ENCODE data around the gene NECAP2. TPM values are rescaled to one million over a fixed set of nuclear protein-coding genes. Genes with fewer than 3 reads are reported as not detected.
"Not testable (repeated sequence)": the region's sequence is repeated elsewhere in the genome, so short reads cannot be mapped to it uniquely, and the experiment has no call there.

The NECAP2 gene
- total RNA-seq, 1 donor from 2014 or later: 51.3 TPM

DNA sequence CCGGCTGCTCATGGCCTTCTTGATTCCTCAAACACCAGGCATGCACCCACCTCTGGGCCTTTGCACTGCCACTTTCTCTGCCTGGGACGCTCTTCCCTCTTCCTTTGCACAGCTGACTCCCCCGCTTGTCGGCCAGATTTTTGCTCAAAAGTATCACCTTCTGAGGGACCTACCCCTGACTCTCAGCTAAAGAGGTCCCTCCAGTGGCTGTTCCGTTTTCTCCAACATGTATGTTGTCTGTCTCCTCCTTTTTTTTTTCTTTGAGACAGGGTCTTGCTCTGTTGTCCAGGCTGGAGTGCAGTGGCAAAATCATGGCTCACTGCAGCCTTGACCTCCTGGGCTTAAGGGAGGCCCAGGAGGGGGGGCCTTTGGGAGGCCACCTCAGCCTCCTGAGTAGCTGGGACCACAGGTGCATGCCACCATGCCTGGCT, 57.0 kb downstream of the NECAP2 start:
- not testable (repeated sequence) for DNase-seq (ENCODE audit: low spot score)

- DNase-seq (ENCODE audit: low spot score): not testable (repeated sequence)
These were observed 57.5 kb downstream of the NECAP2 start for GRCh38 chr1:16498047-16498446.

- DNase-seq (ENCODE audit: low spot score): peak; percentile 92
These were observed 58.3 kb downstream of the NECAP2 start for GRCh38 chr1:16498573-16499413.

DNA sequence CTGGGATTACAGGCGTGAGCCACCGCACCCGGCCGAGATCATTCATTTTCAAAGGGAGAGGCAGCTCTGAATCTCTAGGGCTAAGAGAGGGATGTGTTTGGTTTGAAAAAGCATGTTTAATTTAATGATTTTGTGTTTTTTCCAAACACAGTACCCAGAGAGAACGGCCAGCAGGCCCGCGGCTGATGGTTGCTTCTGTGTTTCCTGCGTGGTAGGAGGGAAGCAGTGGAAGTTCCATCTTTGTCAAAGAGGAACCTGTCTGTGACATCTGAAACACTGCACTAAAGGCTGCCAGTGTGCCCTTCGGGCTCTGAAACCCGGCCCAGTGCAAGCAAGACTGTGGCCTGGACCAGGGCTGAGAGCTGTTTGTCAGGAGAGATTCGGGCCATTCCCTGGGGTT, 59.9 kb downstream of the NECAP2 start:
- not testable (repeated sequence) for DNase-seq (ENCODE audit: low spot score)

DNA sequence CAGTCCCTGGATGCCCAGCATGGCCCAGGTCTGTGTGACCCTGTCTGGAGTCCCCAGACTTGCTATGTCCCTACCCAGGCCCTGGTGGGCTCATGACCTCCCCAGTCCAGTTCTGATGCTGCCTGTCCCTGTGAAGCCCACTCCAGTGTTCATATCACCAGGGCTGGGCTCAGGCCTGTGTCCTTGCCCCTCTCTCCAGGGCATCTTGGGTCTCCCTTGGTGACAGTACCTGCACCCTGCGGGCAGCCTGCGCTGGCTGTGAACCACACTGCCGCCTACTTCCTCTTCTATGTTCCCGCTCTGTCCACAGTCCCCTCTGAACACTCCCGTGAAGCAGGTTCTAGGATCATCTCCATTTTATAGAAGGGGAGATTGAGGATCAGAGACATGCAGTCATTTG, 60.5 kb downstream of the NECAP2 start:
- DNase-seq (ENCODE audit: low spot score): not testable (repeated sequence)

DNA sequence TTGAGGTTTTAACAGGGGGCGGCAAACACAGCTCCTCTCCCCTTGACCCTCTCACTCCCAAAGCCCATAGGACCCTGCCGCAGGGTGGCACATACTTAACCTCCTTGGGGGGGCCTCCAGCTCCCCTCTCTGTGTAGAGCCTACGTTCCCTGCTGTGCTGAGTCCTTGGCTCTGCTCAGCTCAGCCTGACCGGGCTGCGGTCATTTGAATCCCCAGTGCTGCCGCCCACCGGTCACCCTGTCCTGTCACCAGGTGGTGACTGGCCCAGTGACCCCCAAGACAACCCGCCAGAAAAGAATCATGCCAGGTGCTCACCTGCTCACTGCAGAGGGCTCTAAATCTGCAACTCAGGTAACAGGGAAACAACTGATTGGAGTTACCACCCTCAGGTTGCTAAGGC, 60.9 kb downstream of the NECAP2 start:
- not testable (repeated sequence) for DNase-seq (ENCODE audit: low spot score)

- DNase-seq (ENCODE audit: low spot score): no peak
These were observed 63.0 kb downstream of the NECAP2 start for GRCh38 chr1:16503494-16503893.

GRCh38 chr1:16505870-16506269, 65.3 kb downstream of the NECAP2 start:
- not testable (repeated sequence) for DNase-seq (ENCODE audit: low spot score)

- DNase-seq (ENCODE audit: low spot score): peak; percentile 38
These were observed 66.0 kb downstream of the NECAP2 start for GRCh38 chr1:16506364-16507136.

DNA sequence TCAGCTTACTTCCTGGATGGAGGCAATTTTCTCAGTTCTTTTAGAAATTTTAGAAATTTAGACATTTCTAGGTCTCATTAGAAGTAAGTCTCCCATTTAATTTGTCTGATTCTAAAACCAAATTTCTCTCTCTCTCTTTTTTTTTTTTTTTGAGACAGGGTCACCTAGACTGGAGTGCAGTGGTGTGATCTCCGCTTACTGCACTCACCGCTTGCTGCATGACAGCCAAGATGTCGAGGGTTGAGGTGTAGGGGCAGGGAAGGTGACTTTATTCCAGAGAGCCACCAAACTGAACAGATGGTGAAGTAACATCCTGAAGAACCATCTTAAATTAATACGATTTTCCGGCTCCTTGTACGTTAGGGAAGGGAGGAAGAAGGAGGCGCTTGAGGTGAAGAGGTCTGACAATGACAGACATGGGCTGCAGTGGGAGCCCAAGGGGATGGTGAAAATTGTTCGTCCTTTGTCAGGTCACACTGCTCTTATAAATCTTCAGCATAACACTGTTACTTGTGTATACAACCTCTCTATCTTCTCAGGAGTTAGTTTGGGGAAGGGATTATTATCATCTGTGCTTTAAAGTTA, 68.4 kb downstream of the NECAP2 start:
- DNase-seq (ENCODE audit: low spot score): peak; percentile 17

Other genes starting within 250 kb of the NECAP2 start
- gene ARHGEF19, start 228.1 kb upstream of the NECAP2 start, total RNA-seq (ENCODE audit: insufficient read depth, low replicate concordance): 26.5 TPM
- 0.48 TPM for gene CPLANE2, start 203.5 kb upstream of the NECAP2 start, total RNA-seq (ENCODE audit: insufficient read depth, low replicate concordance)
- gene FBXO42, start 88.2 kb upstream of the NECAP2 start, total RNA-seq (ENCODE audit: insufficient read depth, low replicate concordance): 16.1 TPM
- gene SZRD1, start 73.5 kb upstream of the NECAP2 start, total RNA-seq (ENCODE audit: insufficient read depth, low replicate concordance): 24.1 TPM
- gene SPATA21, start 3.3 kb upstream of the NECAP2 start, total RNA-seq (ENCODE audit: insufficient read depth, low replicate concordance): not detected
- under 0.01 TPM for gene RNU1-1, start 73.6 kb downstream of the NECAP2 start, total RNA-seq (ENCODE audit: insufficient read depth, low replicate concordance)
- gene NBPF1, start 172.8 kb downstream of the NECAP2 start, total RNA-seq (ENCODE audit: insufficient read depth, low replicate concordance): 125 TPM
- gene RNU1-3, start 226.2 kb downstream of the NECAP2 start, total RNA-seq (ENCODE audit: insufficient read depth, low replicate concordance): under 0.01 TPM